AG04449 (cell line): ENCODE measurements around the gene CBX1.
"Not testable (repeated sequence)": the region's sequence is repeated elsewhere in the genome, so short reads cannot be mapped to it uniquely, and the experiment has no call there.

Source experiments
- CTCF ChIA-PET: fragments of 350-600 bp; formaldehyde crosslinking; extraction: SDS; loops from one replicate; lab custom pipeline; 2021; ENCODE audit warnings: antibody characterized with exemption; lab: Yijun Ruan, JAX
- POLR2A ChIA-PET: fragments of 400-600, 350-600 bp; formaldehyde crosslinking; extraction: SDS; loops from one replicate; lab custom pipeline; 2020; ENCODE audit warnings: antibody characterized with exemption, inconsistent platforms; lab: Yijun Ruan, JAX
- DNase-seq: peaks from one replicate; pipeline ENCODE4 v3.0.0-alpha.2; 2010; ENCODE audit warnings: low read depth, low spot score
- H3K4me3 ChIP-seq: 2 replicates; pipeline ENCODE4 v1.5.1; 2011; ENCODE audit warnings: low read depth, mild to moderate bottlenecking, control low read depth, low read length
- TF ChIP-seq, protein P1 (sequence below): IDR thresholded peaks from one replicate; pipeline ENCODE4 v1.5.1; 2011; ENCODE audit warnings: mild to moderate bottlenecking, moderate library complexity, low read length, control low read depth, inconsistent platforms; ENCODE audit not compliant: insufficient read depth; ENCODE audit errors: missing control alignments

The CBX1 gene

DNA sequence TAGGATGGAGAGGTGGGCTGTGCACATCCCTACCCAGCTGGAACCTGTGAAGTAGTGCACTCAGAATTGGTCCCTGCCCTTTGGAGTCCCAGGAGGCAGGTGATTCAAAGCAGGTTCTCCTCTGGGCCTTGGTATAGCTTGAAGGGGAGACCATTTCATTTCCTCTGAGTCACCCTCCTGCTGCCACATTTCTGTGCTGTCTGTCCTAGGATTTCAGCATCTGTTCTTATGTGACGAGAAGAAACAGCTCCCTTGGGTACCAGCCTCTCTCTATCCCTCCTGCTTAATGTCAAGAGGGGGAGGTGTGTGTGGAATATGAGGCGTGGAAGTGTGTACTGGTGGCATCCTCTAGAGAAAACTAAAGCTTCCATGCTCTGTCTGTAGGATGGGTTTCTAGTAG is 58.1 kb downstream of the CBX1 start:
- ChIA-PET POLR2A (interaction anchor here (0.6 kb wide), 1 partner anchor 73 kb away, joined by 3 read pairs; no protein-coding TSS in a partner anchor), CTCF (interaction anchor here (0.6 to 3.5 kb wide), 7 partner anchors 8 to 490 kb away, joined by 3 to 22 read pairs (median 3); no protein-coding TSS in a partner anchor)
- DNase-seq, result no peak
- no peak overlapping the region for H3K4me3 ChIP-seq
- TF ChIP-seq, protein P1, sequence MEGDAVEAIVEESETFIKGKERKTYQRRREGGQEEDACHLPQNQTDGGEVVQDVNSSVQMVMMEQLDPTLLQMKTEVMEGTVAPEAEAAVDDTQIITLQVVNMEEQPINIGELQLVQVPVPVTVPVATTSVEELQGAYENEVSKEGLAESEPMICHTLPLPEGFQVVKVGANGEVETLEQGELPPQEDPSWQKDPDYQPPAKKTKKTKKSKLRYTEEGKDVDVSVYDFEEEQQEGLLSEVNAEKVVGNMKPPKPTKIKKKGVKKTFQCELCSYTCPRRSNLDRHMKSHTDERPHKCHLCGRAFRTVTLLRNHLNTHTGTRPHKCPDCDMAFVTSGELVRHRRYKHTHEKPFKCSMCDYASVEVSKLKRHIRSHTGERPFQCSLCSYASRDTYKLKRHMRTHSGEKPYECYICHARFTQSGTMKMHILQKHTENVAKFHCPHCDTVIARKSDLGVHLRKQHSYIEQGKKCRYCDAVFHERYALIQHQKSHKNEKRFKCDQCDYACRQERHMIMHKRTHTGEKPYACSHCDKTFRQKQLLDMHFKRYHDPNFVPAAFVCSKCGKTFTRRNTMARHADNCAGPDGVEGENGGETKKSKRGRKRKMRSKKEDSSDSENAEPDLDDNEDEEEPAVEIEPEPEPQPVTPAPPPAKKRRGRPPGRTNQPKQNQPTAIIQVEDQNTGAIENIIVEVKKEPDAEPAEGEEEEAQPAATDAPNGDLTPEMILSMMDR, result no peak

DNA sequence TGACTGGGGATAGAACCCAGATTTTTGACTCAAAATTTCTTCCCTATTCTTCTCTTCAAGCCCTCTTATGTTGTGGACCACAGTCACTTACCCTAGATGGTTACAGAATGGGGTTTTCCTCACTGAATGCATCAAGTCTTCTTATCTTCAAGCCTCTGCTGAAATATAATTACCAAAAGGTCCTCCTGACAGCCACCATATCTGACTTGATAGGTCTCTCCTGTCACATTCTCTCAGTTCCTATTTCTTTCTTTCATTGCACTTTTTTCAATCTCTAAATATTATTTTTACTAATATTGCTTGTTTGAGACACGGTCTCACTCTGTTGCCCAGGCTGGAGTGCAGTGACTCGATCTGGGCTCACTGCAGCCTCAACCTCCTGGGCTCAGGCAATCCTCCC is 62.6 kb downstream of the CBX1 start:
- DNase-seq, result no peak
- ChIA-PET POLR2A (interaction anchor here (4.0 kb wide), 1 partner anchor 10 kb away, joined by 27 read pairs; the partner anchor contains the start of gene NFE2L1), CTCF (interaction anchor here (0.8 to 4.8 kb wide), 2 partner anchors 12 to 38 kb away, joined by 3 to 76 read pairs; no protein-coding TSS in a partner anchor)
- TF ChIP-seq, protein P1, result no peak
- H3K4me3 ChIP-seq, result no peak overlapping the region

DNA sequence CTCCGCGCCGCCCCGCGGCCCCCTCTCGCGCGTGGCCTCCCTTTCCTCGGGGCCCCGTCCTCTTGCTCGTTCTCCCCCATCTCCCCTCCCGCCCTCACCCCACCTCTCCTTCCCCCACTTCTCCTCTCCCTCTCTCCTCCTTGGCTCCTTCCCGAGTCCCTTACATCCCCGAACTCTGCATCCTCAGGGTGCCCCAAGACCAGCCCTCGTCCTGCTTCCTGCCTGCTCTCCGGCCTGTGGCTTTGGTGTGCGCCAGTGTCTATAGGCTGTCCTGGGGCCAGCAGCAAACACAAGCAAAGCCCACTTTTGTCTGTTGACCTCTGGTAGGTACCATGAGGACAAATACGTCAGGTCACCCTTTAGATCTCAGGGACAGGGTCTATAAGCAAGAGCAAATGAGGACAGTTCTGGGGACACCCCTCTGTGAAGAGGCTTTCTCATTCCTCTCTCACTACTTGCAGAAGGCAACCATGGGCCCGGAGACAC is 63.4 kb downstream of the CBX1 start:
- DNase-seq, result no peak
- CTCF ChIA-PET, result interaction anchor here (4.3 to 4.8 kb wide), 2 partner anchors 11 to 39 kb away, joined by 76 to 83 read pairs; no protein-coding TSS in a partner anchor
- POLR2A ChIA-PET, result interaction anchor here (4.0 kb wide), 1 partner anchor 11 kb away, joined by 27 read pairs; the partner anchor contains the start of gene NFE2L1
- TF ChIP-seq, protein P1, result no peak
- peak overlapping the region; percentile 76 for H3K4me3 ChIP-seq

DNA sequence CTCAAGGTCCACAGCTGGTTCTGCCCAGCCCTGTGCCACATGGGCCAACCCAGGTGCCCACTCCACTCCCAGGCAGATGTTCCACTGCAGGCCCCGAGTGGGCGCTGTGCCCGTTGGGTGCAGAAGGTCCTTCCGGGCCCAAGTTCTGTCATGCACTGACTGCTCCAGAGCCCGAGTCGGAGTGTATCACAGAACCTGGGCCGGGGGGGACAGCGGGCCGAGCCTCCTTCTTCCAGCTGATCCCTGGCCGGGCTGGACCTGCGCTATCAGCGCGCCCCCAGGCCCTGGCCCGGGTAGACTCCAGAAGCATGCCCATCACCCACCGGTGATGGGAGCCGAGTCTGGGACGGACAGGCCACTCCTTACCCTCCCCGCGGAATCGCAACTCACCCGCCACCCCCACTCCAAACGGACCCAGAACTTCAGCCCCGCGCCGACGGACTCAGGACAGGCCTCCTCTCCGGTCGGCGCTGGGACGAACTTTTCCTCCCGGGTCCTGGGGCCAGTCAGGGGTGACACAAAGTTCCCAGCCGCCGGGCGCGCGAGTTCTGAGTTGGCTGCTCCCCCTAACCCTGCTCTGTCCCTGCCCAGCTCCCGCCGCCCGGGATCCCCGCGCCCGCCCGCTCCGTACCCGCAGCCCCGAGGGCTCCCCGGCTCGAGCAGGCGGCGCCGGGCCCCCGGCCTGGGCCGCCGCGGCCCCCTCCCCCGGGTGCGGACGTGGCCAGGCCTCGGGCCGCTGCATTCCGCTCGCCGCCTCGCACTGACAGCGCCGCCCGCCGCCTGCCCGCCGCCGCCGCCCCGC is 64.0 kb downstream of the CBX1 start, which contains the start of gene COPZ2:
TSS of gene COPZ2 (minus strand) at position 762 of the 802 bp plus-strand sequence. CDS start at position 742, 20 bp downstream.
- CTCF ChIA-PET, result interaction anchor here (0.8 to 4.8 kb wide), 12 partner anchors 8 to 61 kb away, joined by 3 to 83 read pairs (median 10); partner anchors contain the start of gene NFE2L1
- DNase-seq, result no peak
- TF ChIP-seq, protein P1, result peak; percentile 81
- POLR2A ChIA-PET, result interaction anchor here (3.5 to 4.0 kb wide), 2 partner anchors 11 to 12 kb away, joined by 21 to 27 read pairs; partner anchors contain the start of gene NFE2L1
- H3K4me3 ChIP-seq, result peak within 1 kb of the TSS; percentile 76

DNA sequence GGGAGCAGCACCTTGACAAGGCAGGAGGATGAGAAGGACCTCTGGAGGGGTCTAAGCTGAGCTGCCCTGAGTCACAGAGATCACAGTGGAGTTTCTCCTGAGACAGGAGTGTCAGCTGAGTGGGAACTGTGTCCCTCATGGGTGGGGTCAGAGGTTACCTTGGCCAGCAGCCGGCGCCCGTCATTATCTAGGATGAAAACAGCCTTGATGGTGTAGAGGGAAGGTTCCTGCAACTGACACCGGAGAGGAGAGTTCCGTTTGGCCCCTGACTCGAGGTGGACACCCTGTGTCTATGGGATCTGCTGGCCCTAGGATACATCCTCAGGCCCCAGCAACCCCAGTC is 64.6 kb downstream of the CBX1 start:
- no peak for DNase-seq
- ChIA-PET CTCF (interaction anchor here (0.8 to 4.8 kb wide), 12 partner anchors 9 to 62 kb away, joined by 3 to 83 read pairs (median 10); partner anchors contain the start of gene NFE2L1), POLR2A (interaction anchor here (3.5 to 4.0 kb wide), 2 partner anchors 10 to 12 kb away, joined by 21 to 27 read pairs; partner anchors contain the start of gene NFE2L1)
- TF ChIP-seq, protein P1, result no peak
- H3K4me3 ChIP-seq, result peak overlapping the region; percentile 76

DNA sequence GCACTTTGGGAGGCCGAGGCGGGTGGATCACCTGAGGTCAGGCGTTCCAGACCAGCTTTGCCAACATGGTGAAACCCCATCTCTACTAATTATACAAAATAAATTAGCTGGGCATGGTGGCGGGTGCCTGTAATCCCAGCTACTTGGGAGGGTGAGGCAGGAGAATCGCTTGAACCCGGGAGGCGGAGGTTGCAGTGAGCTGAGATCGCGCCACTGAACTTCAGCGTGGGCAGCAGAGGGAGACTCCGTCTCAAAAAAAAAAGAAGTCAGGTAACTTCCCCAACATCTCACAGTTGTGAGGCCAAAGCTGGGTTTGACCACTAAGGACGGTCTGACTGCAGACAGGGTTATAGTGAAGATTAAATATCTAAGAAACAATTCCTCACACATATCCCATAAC is 66.5 kb downstream of the CBX1 start:
- ChIA-PET POLR2A (interaction anchor here (3.5 kb wide), 1 partner anchor 8 kb away, joined by 21 read pairs; no protein-coding TSS in a partner anchor), CTCF (interaction anchor here (0.9 to 4.8 kb wide), 7 partner anchors 8 to 98 kb away, joined by 3 to 83 read pairs (median 5); no protein-coding TSS in a partner anchor)
- DNase-seq, H3K4me3 ChIP-seq: not testable (repeated sequence)
